Panc1 (cell line): Measurements from ENCODE around the gene SFXN3. TPM values are rescaled to one million over a fixed set of nuclear protein-coding genes. Genes with fewer than 3 reads are reported as not detected.

Experiments used
- ATAC-seq: fragments of 200-7000 bp; cut with Tn5 transposase; 2 replicates; pipeline ENCODE4 v1.9.1; 2020; ENCODE audit warnings: mild to moderate bottlenecking, moderate library complexity
- BruUV-seq: library from RNA; stranded (reverse); fragments of 400-500 nt; replicated peaks from 2 replicates; lab custom pipeline; 2021; lab: Mats Ljungman, UMichigan
- CTCF ChIA-PET: fragments of 300-600 bp; sonication (Branson Sonifier 250); formaldehyde crosslinking; loops from one replicate; lab custom pipeline; 2022; ENCODE audit warnings: antibody characterized with exemption; lab: Charles Lee
- POLR2A ChIA-PET: fragments of 300-600 bp; sonication (Branson Sonifier 250); formaldehyde crosslinking; loops from one replicate; lab custom pipeline; 2022; ENCODE audit warnings: antibody characterized with exemption; lab: Charles Lee
- DNase-seq: peaks from one replicate; pipeline ENCODE4 v3.0.0-alpha.2; 2010; ENCODE audit warnings: low read depth, low spot score
- H3K27ac ChIP-seq: 2 replicates; pipeline ENCODE4 v1.5.1; 2011; ENCODE audit warnings: mild to moderate bottlenecking, low read length, inconsistent platforms
- H3K27me3 ChIP-seq: fragments of 200-500 bp; sonication (Bioruptor generic); 2 replicates; pipeline ENCODE4 v1.6.0; 2014; ENCODE audit warnings: low read length, inconsistent platforms; ENCODE audit not compliant: control insufficient read depth, insufficient read depth
- H3K36me3 ChIP-seq: fragments of 200-500 bp; sonication (Bioruptor generic); 2 replicates; pipeline ENCODE4 v1.5.1; 2014; ENCODE audit warnings: inconsistent platforms, mild to moderate bottlenecking, low read length, moderate library complexity; ENCODE audit not compliant: control insufficient read depth, insufficient read depth
- H3K4me1 ChIP-seq: 2 replicates; pipeline ENCODE4 v1.5.1; 2011; ENCODE audit warnings: inconsistent platforms, mild to moderate bottlenecking, low read length, moderate library complexity; ENCODE audit not compliant: control insufficient read depth, insufficient read depth
- H3K4me3 ChIP-seq, 2 experiments: 2 replicates each; pipeline ENCODE4 v1.5.1; 2011 to 2012; ENCODE audit warnings: low read depth in 2 of 2, low read length in 2 of 2, mild to moderate bottlenecking in 2 of 2, inconsistent platforms in 1 of 2, moderate library complexity in 1 of 2
- H3K9me3 ChIP-seq: fragments of 200-500 bp; sonication (Bioruptor generic); 2 replicates; pipeline ENCODE4 v1.5.1; 2014; ENCODE audit warnings: low read depth, mild to moderate bottlenecking, inconsistent platforms, low read length, moderate library complexity; ENCODE audit not compliant: control insufficient read depth, insufficient read depth
- CTCF ChIP-seq: fragments of 450-650 bp; IDR thresholded peaks from 2 replicates; pipeline ENCODE4 v1.5.1; 2017; ENCODE audit warnings: mild to moderate bottlenecking
- POLR2AphosphoS5 ChIP-seq: IDR thresholded peaks from 2 replicates; pipeline ENCODE4 v1.6.1; 2012; ENCODE audit warnings: mild to moderate bottlenecking, low read depth, low read length, moderate library complexity
- REST ChIP-seq, 2 experiments: IDR thresholded peaks; 2 replicates each; pipeline ENCODE4 v1.6.1; 2011 to 2012; ENCODE audit warnings: low read depth in 2 of 2, control low read depth in 1 of 2, low read length in 1 of 2, mild to moderate bottlenecking in 1 of 2, moderate library complexity in 1 of 2; ENCODE audit not compliant: insufficient read depth in 1 of 2
- SIN3A ChIP-seq: IDR thresholded peaks from 2 replicates; pipeline ENCODE4 v1.6.1; 2012; ENCODE audit warnings: low read depth, mild to moderate bottlenecking, low read length, moderate library complexity, borderline replicate concordance; ENCODE audit not compliant: insufficient read depth
- TCF7L2 ChIP-seq: IDR thresholded peaks from 2 replicates; pipeline ENCODE4 v1.6.1; 2011; ENCODE audit warnings: mild to moderate bottlenecking, low read depth, low read length, inconsistent platforms
- in situ Hi-C: cut with HindIII; loops from 2 replicates; pipeline ENCODE4 v1.10.0; 2016; ENCODE audit warnings: low sequenced_read_pairs, low pct_unique_long_range_greater_than_20kb
- intact Hi-C: fragments of 100-400 bp; cut with micrococcal nuclease; formaldehyde crosslinking; loops from one replicate; pipeline ENCODE4 v1.10.0; 2022; ENCODE audit not compliant: unreplicated experiment
- total RNA-seq: library from RNA; stranded (reverse); gene quantifications from one replicate; pipeline ENCODE4 v1.2.1, GENCODE V29; 2021; ENCODE audit not compliant: unreplicated experiment

Gene SFXN3
- total RNA-seq, 1 experiment from 2014 or later: 15.3 TPM

GRCh38 chr10:101008823-101009423 lies 22.1 kb upstream of the SFXN3 start:
- Histone ChIP-seq H3K27me3 (no peaks in the 10 kb centered on the region), H3K36me3 (no peaks in the 10 kb centered on the region), H3K9me3 (no peaks in the 10 kb centered on the region), H3K27ac (no peak overlapping the region), H3K4me1 (peaks cover 23% of the 10 kb centered on the region), H3K4me3 (no peak overlapping the region)
- CTCF ChIA-PET: no interaction called here
- TF ChIP-seq CTCF (no peak), REST (IDR thresholded peaks at IDR 0.05; ENCODE audit: insufficient read depth in 1 of 2, low read depth in 2 of 2, low read length in 1 of 2) (no peak), POLR2AphosphoS5 (no peak), SIN3A (no peak), TCF7L2 (no peak)
- BruUV-seq: no TSS peak
- intact Hi-C loops: no loop called here
- POLR2A ChIA-PET: no interaction called here
- in situ Hi-C loops: no loop called here
- no peak for ATAC-seq
- no peak for DNase-seq

- intact Hi-C loops: no loop called here
- BruUV-seq: no TSS peak
- DNase-seq (no peak), ATAC-seq (no peak)
- in situ Hi-C loops: no loop called here
- Histone ChIP-seq H3K27me3 (no peaks in the 10 kb centered on the region), H3K27ac (no peak overlapping the region), H3K9me3 (no peaks in the 10 kb centered on the region), H3K4me1 (peaks cover 23% of the 10 kb centered on the region), H3K4me3 (no peak overlapping the region), H3K36me3 (no peaks in the 10 kb centered on the region)
- CTCF ChIA-PET: interaction anchor here (0.6 to 1.5 kb wide), 3 partner anchors 8 to 883 kb away, joined by 3 to 4 read pairs (median 3); no protein-coding TSS in a partner anchor
- POLR2A ChIA-PET: no interaction called here
- TF ChIP-seq CTCF: no peak
- TF ChIP-seq SIN3A: no peak
- no peak for TF ChIP-seq REST (IDR thresholded peaks at IDR 0.05; ENCODE audit: insufficient read depth in 1 of 2, low read depth in 2 of 2, low read length in 1 of 2)
- TF ChIP-seq POLR2AphosphoS5: no peak
- no peak for TF ChIP-seq TCF7L2
Measured at GRCh38 chr10:101010329-101010728, 20.7 kb upstream of the SFXN3 start.
